Thoracic aorta (tissue), 2 donors: ENCODE data around the gene SDC3. TPM values are rescaled to one million over a fixed set of nuclear protein-coding genes. Genes with fewer than 3 reads are reported as not detected.
A peak's percentile ranks its signal among the peaks of the same experiment; 100 is the strongest.

ENCODE experiments used
- ATAC-seq: fragments of 150-250 bp; one replicate; pipeline ENCODE4 v1.8.0; 2017; ENCODE audit warnings: low read depth; ENCODE audit not compliant: insufficient number of reproducible peaks, low FRiP score
- DNase-seq: peaks from one replicate; pipeline ENCODE4 v3.0.0-alpha.2; 2020; ENCODE audit warnings: low spot score
- H3K27ac ChIP-seq, 2 donors: fragments of 200-600 bp; sonication (generic); 1 replicate in 1 of 2; 2 replicates in 1 of 2; pipeline ENCODE4 v1.5.1; 2016; ENCODE audit warnings: mild to moderate bottlenecking in 2 of 2, moderate library complexity in 2 of 2
- H3K27me3 ChIP-seq: fragments of 200-600 bp; sonication (generic); replicated peaks from 2 replicates; pipeline ENCODE4 v1.6.0; 2016; ENCODE audit warnings: mild to moderate bottlenecking; ENCODE audit not compliant: insufficient read depth
- H3K36me3 ChIP-seq: fragments of 200-600 bp; sonication (generic); one replicate; pipeline ENCODE4 v1.5.1; 2016
- H3K4me1 ChIP-seq, 2 donors: fragments of 200-600 bp; sonication (generic); 1 replicate in 1 of 2; 2 replicates in 1 of 2; pipeline versions ENCODE4 v1.5.1 to v1.6.0; 2016; ENCODE audit warnings: low read depth in 2 of 2, mild to moderate bottlenecking in 1 of 2; ENCODE audit not compliant: control insufficient read depth in 1 of 2
- H3K4me3 ChIP-seq: fragments of 200-600 bp; sonication (generic); 2 replicates; pipeline ENCODE4 v1.5.1; 2016; ENCODE audit warnings: mild to moderate bottlenecking
- H3K9me3 ChIP-seq: fragments of 200-600 bp; sonication (generic); 2 replicates; pipeline ENCODE4 v1.5.1; 2016
- CTCF ChIP-seq: fragments of 200-600 bp; sonication (generic); IDR thresholded peaks from one replicate; pipeline ENCODE4 v1.5.1; 2019; ENCODE audit warnings: antibody characterized with exemption
- total RNA-seq, 2 donors: library from RNA; depleted of rRNA; stranded (reverse); fragments of >200 nt; gene quantifications; one replicate each; pipeline versions ENCODE4 v1.1.0 to v1.2.3, GENCODE V29; 2016

Gene SDC3
- total RNA-seq, 2 donors from 2014 or later = 51.6 to 75.4 TPM

- no peak for TF ChIP-seq CTCF
- DNase-seq (no peak), ATAC-seq (no peak)
- Histone ChIP-seq H3K4me1 (peaks cover 20 to 72% of the 10 kb centered on the region in 2 donors), H3K36me3 (no peaks in the 10 kb centered on the region), H3K4me3 (no peak overlapping the region), H3K27me3 (no peaks in the 10 kb centered on the region), H3K27ac (peak overlapping the region in 1 of 2 donors; percentile 28), H3K9me3 (no peaks in the 10 kb centered on the region)
Measured at GRCh38 chr1:30904191-30904961, 4.2 kb downstream of the SDC3 start.

- Histone ChIP-seq H3K4me1 (peaks cover 16 to 70% of the 10 kb centered on the region in 2 donors), H3K27ac (peak overlapping the region; percentile 78 to 86), H3K4me3 (no peak overlapping the region), H3K27me3 (no peaks in the 10 kb centered on the region), H3K9me3 (no peaks in the 10 kb centered on the region), H3K36me3 (no peaks in the 10 kb centered on the region)
- TF ChIP-seq CTCF = no peak
- ATAC-seq (no peak), DNase-seq (no peak)
Measured at GRCh38 chr1:30903343-30904034, 5.1 kb downstream of the SDC3 start.

GRCh38 chr1:30902593-30903290 lies 5.8 kb downstream of the SDC3 start:
- no peaks in the 10 kb centered on the region for H3K36me3 ChIP-seq
- no peaks in the 10 kb centered on the region for H3K9me3 ChIP-seq
- TF ChIP-seq CTCF = no peak
- DNase-seq (no peak), ATAC-seq (no peak)
- H3K4me1 ChIP-seq = peaks cover 16 to 74% of the 10 kb centered on the region in 2 donors
- no peaks in the 10 kb centered on the region for H3K27me3 ChIP-seq
- peak overlapping the region; percentile 6 for H3K4me3 ChIP-seq
- peak overlapping the region; percentile 78 to 86 for H3K27ac ChIP-seq

GRCh38 chr1:30901798-30902581 lies 6.6 kb downstream of the SDC3 start:
- H3K27me3 ChIP-seq = no peaks in the 10 kb centered on the region
- ATAC-seq (no peak), DNase-seq (no peak)
- peaks cover 16 to 74% of the 10 kb centered on the region in 2 donors for H3K4me1 ChIP-seq
- H3K9me3 ChIP-seq = no peaks in the 10 kb centered on the region
- no peak for TF ChIP-seq CTCF
- peak overlapping the region; percentile 6 for H3K4me3 ChIP-seq
- H3K36me3 ChIP-seq = no peaks in the 10 kb centered on the region
- H3K27ac ChIP-seq = peak overlapping the region; percentile 78 to 86
